ENCODE data around the gene FPR3.

The FPR3 gene

GRCh38 chr19:51809787-51810186 is 14.8 kb downstream of the FPR3 start:
- no peak for TF ChIP-seq CTCF (IDR thresholded peaks at IDR 0.05; ENCODE audit: insufficient read depth, missing control alignments)
- DNase-seq (ENCODE audit: insufficient read length, low spot score) (no peak), FAIRE-seq (no peak)

- DNase-seq (ENCODE audit: insufficient read length, low spot score) = no peak
- FAIRE-seq = no peak
- TF ChIP-seq CTCF (IDR thresholded peaks at IDR 0.05; ENCODE audit: insufficient read depth, missing control alignments) = no peak
Measured at GRCh38 chr19:51810223-51810622, 15.3 kb downstream of the FPR3 start.

DNA sequence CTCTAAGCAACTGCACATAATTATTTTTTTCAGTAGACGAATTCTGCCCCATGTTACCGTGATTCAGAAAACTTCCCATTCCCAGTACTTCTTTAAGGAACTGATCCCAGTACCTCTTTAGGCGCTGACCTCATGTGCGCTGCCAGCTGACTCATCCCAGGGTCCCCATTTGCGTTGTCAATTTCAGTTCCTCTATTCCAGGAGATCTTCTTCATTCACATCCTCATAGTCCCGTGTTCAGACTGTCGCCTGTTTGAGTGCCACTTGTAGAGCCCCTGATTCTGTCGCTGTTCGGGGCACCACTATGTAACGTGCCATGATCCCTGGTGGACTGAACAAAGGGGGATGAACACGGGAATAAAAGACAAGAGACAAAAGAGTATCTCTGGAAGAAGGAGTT is 16.4 kb downstream of the FPR3 start:
- DNase-seq (ENCODE audit: insufficient read length, low spot score) (no peak), FAIRE-seq (no peak)
- no peak for TF ChIP-seq CTCF (IDR thresholded peaks at IDR 0.05; ENCODE audit: insufficient read depth, missing control alignments)

DNA sequence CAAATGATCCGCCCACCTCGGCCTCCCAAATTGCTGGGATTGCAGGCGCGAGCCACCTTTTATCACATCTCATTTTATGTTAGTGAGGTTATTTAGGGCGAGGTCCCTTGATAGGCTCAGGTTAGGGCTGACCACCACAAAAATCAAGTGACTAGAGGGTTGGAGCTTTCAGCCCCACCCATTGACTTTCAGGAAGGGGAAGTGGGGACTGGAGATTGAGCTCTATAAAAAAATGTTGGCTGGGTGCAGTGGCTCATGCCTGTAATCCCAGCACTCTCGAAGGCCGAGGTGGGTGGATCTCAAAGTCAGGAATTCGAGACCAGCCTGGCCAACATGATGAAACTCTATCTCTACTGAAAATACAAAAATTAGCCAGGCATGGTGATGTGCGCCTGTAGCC is 20.1 kb downstream of the FPR3 start:
- FAIRE-seq (no peak), DNase-seq (ENCODE audit: insufficient read length, low spot score) (no peak)
- TF ChIP-seq CTCF (IDR thresholded peaks at IDR 0.05; ENCODE audit: insufficient read depth, missing control alignments) = no peak

DNA sequence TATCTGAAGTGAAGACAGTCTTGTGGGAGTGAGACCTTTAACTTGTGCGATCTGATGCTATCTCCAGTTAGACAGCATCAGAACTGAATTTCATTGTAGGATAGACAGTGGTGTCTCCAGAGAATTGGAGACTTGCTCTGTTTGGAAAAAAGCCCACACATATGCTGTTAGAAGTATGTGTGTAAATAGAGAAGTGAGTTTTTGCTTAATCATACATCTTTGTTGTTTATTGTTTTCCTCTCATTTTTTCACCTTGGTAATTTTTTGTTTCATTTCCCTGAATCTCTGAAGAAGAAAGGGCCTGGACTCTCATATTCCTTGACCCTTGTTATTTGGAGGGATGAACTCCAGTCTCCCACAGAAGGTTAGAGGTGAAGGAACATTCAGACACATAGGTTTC is 21.8 kb downstream of the FPR3 start:
- no peak for TF ChIP-seq CTCF (IDR thresholded peaks at IDR 0.05; ENCODE audit: insufficient read depth, missing control alignments)
- DNase-seq (ENCODE audit: insufficient read length, low spot score) (no peak), FAIRE-seq (no peak)

DNA sequence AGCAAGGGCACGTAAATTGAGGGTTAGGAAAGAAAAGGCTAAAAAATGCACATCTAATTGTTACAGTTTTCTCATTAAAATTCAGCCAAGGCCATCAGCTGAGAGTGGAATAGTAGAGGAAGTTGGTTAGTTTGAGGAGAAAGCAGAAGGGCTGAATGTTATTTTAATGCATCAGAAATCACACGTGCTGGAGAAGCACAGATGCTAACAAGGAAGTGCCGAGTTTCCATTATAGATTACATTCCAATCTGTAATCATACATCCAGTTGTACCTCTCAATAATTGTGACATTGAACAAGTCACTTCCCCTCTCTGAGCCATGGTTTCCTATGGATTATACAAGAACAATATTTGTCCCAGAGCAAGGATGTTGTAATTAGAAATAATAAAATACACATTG is 25.1 kb downstream of the FPR3 start:
- TF ChIP-seq CTCF (IDR thresholded peaks at IDR 0.05; ENCODE audit: insufficient read depth, missing control alignments) = no peak
- FAIRE-seq = no peak

GRCh38 chr19:51820831-51821446 is 26.0 kb downstream of the FPR3 start:
- DNase-seq (ENCODE audit: insufficient read length, low spot score) (no peak), FAIRE-seq (no peak)
- no peak for TF ChIP-seq CTCF (IDR thresholded peaks at IDR 0.05; ENCODE audit: insufficient read depth, missing control alignments)

More for the DNA sequence above, 25.1 kb downstream of the FPR3 start:
- no peak for DNase-seq (ENCODE audit: insufficient read length, low spot score)
